Measurements from ENCODE around the gene PCSK5. TPM values are rescaled to one million over a fixed set of nuclear protein-coding genes. Genes with fewer than 3 reads are reported as not detected.

Gene PCSK5
- polyA plus RNA-seq, 3 donors: 4.8 to 13.0 (median 7.1) TPM

GRCh38 chr9:76247426-76247825 lies 357.0 kb downstream of the PCSK5 start:
- H3K79me2 ChIP-seq (ENCODE audit: insufficient read depth, low read length): no peaks in the 10 kb centered on the region
- no CpG with 5 or more reads among the region's 2 CpGs for WGBS (ENCODE audit: insufficient coverage)
- Mint-ChIP-seq H3K4me3 (no peak overlapping the region), H3K36me3 (no peaks in the 10 kb centered on the region), H3K27ac (no peak overlapping the region), H3K27me3 (ENCODE audit: low read depth in 3 of 3) (no peaks in the 10 kb centered on the region), H3K4me1 (peaks cover 19% of the 10 kb centered on the region), H3K9me3 (peaks cover 0 to 3% (median 0%) of the 10 kb centered on the region in 7 donors)
- no peak overlapping the region for H2AFZ ChIP-seq (ENCODE audit: insufficient read depth, low read depth, low read length, poor library complexity, severe bottlenecking)
- no peak overlapping the region for H3K4me2 ChIP-seq (replicated peaks; ENCODE audit: extremely low read depth, low read length, poor library complexity, severe bottlenecking)
- H3K27ac ChIP-seq (ENCODE audit: low read depth in 1 of 2, low read length in 2 of 2): no peak overlapping the region
- H4K20me1 ChIP-seq (ENCODE audit: insufficient read depth, low read length): no peaks in the 10 kb centered on the region
- DNase-seq: no peak
- TF ChIP-seq CTCF (IDR thresholded peaks at IDR 0.05): no peak
- H3K9me3 ChIP-seq (replicated peaks in 1 of 2; ENCODE audit: control insufficient read depth in 1 of 2, insufficient read depth in 1 of 2, low read length in 2 of 2): no peaks in the 10 kb centered on the region
- no peak overlapping the region for H3K9ac ChIP-seq (ENCODE audit: insufficient read depth, low read length, poor library complexity, severe bottlenecking)
- peaks cover 15 to 20% of the 10 kb centered on the region in 2 donors for H3K4me1 ChIP-seq (ENCODE audit: control insufficient read depth in 1 of 2, insufficient read depth in 2 of 2, low read length in 2 of 2)
- H3K4me3 ChIP-seq (replicated peaks in 1 of 3; ENCODE audit: low read depth in 2 of 3, low read length in 3 of 3): no peak overlapping the region
- H3K36me3 ChIP-seq (replicated peaks in 1 of 2; ENCODE audit: control insufficient read depth in 1 of 2, insufficient read depth in 2 of 2, low read length in 2 of 2): no peaks in the 10 kb centered on the region
- no peaks in the 10 kb centered on the region for H3K27me3 ChIP-seq (ENCODE audit: control insufficient read depth in 2 of 2, insufficient read depth in 2 of 2, low read length in 2 of 2)
- intact Hi-C loops (cut with micrococcal nuclease): no loop called here

DNA sequence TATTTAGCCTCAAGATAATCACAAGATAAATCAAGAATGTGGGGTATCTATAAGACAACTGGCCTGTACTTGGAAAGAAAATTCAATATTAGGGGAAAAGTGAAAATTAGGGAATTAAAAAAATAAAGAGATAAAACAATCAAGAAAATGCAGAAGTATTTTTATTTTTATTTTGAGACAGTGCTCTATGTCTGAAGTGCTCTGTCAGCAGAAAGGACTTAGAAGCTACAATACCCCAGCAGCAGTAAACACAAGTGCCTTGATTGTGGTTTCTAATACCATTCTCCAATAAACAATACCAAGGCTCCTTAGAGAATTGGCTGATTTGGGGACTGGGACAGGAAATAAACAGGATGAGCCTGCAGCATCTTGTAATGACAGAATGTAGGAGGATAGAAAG lies 358.8 kb downstream of the PCSK5 start:
- Mint-ChIP-seq H3K9me3 (peaks cover 0 to 3% (median 0%) of the 10 kb centered on the region in 7 donors), H3K27me3 (ENCODE audit: low read depth in 3 of 3) (no peaks in the 10 kb centered on the region), H3K4me1 (peaks cover 19% of the 10 kb centered on the region), H3K36me3 (no peaks in the 10 kb centered on the region), H3K27ac (no peak overlapping the region), H3K4me3 (no peak overlapping the region)
- Histone ChIP-seq H4K20me1 (ENCODE audit: insufficient read depth, low read length) (no peaks in the 10 kb centered on the region), H3K27me3 (ENCODE audit: control insufficient read depth in 2 of 2, insufficient read depth in 2 of 2, low read length in 2 of 2) (no peaks in the 10 kb centered on the region), H3K9ac (ENCODE audit: insufficient read depth, low read length, poor library complexity, severe bottlenecking) (no peak overlapping the region), H3K4me3 (replicated peaks in 1 of 3; ENCODE audit: low read depth in 2 of 3, low read length in 3 of 3) (no peak overlapping the region), H3K4me1 (ENCODE audit: control insufficient read depth in 1 of 2, insufficient read depth in 2 of 2, low read length in 2 of 2) (peaks cover 15 to 20% of the 10 kb centered on the region in 2 donors), H3K79me2 (ENCODE audit: insufficient read depth, low read length) (no peaks in the 10 kb centered on the region), H3K4me2 (replicated peaks; ENCODE audit: extremely low read depth, low read length, poor library complexity, severe bottlenecking) (no peak overlapping the region), H3K27ac (ENCODE audit: low read depth in 1 of 2, low read length in 2 of 2) (no peak overlapping the region), H2AFZ (ENCODE audit: insufficient read depth, low read depth, low read length, poor library complexity, severe bottlenecking) (no peak overlapping the region), H3K36me3 (replicated peaks in 1 of 2; ENCODE audit: control insufficient read depth in 1 of 2, insufficient read depth in 2 of 2, low read length in 2 of 2) (no peaks in the 10 kb centered on the region), H3K9me3 (replicated peaks in 1 of 2; ENCODE audit: control insufficient read depth in 1 of 2, insufficient read depth in 1 of 2, low read length in 2 of 2) (no peaks in the 10 kb centered on the region)
- no peak for DNase-seq
- intact Hi-C loops (cut with micrococcal nuclease): no loop called here
- no peak for TF ChIP-seq CTCF (IDR thresholded peaks at IDR 0.05)
